ENCODE data around the gene ECT2. TPM values are rescaled to one million over a fixed set of nuclear protein-coding genes. Genes with fewer than 3 reads are reported as not detected.
"Not testable (repeated sequence)": the region's sequence is repeated elsewhere in the genome, so short reads cannot be mapped to it uniquely, and the experiment has no call there.

ECT2 gene
- total RNA-seq, 2 experiments from 2014 or later, result 48.2 to 52.8 TPM

DNA sequence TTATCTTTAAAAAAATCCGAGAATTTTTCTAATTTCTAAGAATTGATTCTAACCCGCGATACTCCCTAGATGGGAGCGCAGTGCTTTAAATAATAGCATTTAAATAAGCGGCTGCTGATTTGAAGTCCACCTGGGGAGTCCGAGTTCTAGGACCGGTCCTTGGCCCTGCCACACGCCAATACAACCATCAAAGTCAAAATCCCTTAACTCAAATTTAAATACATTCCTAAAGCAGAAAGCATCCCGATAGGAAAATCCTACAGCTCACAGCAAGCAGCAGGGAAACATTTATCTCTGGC, 508 bp upstream of the ECT2 start:
- ChIA-PET POLR2A (interaction anchor here (1.0 to 1.7 kb wide), 2 partner anchors 10 to 1842 kb away, joined by 3 to 4 read pairs; partner anchors contain the start of gene EIF5A2), CTCF (interaction anchor here (0.6 to 1.9 kb wide), 15 partner anchors 10 to 302 kb away, joined by 3 to 7 read pairs (median 4); partner anchors contain the start of genes GHSR and NCEH1)
- Mint-ChIP-seq H3K27ac (peak overlapping the region; percentile 87), H3K36me3 (peaks cover 13% of the 10 kb centered on the region), H3K9me3 (no peaks in the 10 kb centered on the region), H3K4me3 (peak overlapping the region; percentile 87), H3K4me1 (ENCODE audit: low read depth) (peaks cover 22% of the 10 kb centered on the region), H3K27me3 (peaks cover 1% of the 10 kb centered on the region)
- DNase-seq, result no peak
- intact Hi-C loops (cut with micrococcal nuclease), result loop anchor here (1.0 to 10.0 kb wide), 7 partner anchors 27 to 713 kb away; partner anchors contain the start of genes FNDC3B and NCEH1

DNA sequence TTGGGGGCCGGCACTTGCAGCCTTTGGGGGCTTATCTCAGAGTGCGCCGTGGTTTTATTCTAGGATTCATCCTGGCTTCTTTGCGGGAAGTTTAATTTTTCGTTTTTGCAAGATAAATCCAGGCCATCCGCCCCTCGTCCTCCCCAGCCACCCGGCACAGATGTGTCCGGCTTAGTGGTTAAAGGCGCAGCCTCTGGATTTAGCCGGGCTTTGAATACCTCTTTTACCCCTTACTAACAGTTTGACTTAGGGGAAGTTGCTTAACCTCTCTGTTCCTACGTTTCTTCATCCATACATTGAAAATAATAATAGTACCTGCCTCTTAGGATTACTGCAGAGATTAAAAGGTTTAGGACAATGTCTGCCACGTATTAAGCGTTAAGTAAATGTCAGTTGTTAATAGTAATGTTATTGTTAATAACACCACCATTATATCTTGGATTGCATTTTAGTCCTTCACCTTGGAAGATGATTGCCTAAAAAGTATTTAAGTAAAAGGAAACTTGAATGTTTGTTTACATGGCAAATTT, 714 bp downstream of the ECT2 start:
- peaks cover 22% of the 10 kb centered on the region for H3K4me1 Mint-ChIP-seq (ENCODE audit: low read depth)
- ChIA-PET POLR2A (interaction anchor here (1.0 to 1.7 kb wide), 2 partner anchors 11 to 1843 kb away, joined by 3 to 4 read pairs; partner anchors contain the start of gene EIF5A2), CTCF (interaction anchor here (0.8 to 1.9 kb wide), 10 partner anchors 11 to 303 kb away, joined by 3 to 7 read pairs (median 4); partner anchors contain the start of genes GHSR and NCEH1)

GRCh38 chr3:172752651-172753050, 2.1 kb downstream of the ECT2 start:
- POLR2A ChIA-PET, result no interaction called here
- H3K4me3 Mint-ChIP-seq, result peak overlapping the region; percentile 20
- H3K27ac Mint-ChIP-seq, result no peak overlapping the region
- no peaks in the 10 kb centered on the region for H3K9me3 Mint-ChIP-seq
- peaks cover 1% of the 10 kb centered on the region for H3K27me3 Mint-ChIP-seq
- peaks cover 26% of the 10 kb centered on the region for H3K36me3 Mint-ChIP-seq
- CTCF ChIA-PET, result interaction anchor here (0.6 to 1.7 kb wide), 4 partner anchors 35 to 1615 kb away, joined by 3 to 7 read pairs (median 4); no protein-coding TSS in a partner anchor
- peaks cover 22% of the 10 kb centered on the region for H3K4me1 Mint-ChIP-seq (ENCODE audit: low read depth)
- DNase-seq, result no peak
- intact Hi-C loops (cut with micrococcal nuclease), result loop anchor here (5.0 to 10.0 kb wide), 3 partner anchors 158 to 715 kb away; partner anchors contain the start of gene FNDC3B

More for the DNA sequence above, 714 bp downstream of the ECT2 start:
- Mint-ChIP-seq H3K4me3 (peak overlapping the region; percentile 87), H3K27ac (peak overlapping the region; percentile 87), H3K9me3 (no peaks in the 10 kb centered on the region), H3K36me3 (peaks cover 20% of the 10 kb centered on the region), H3K27me3 (peaks cover 1% of the 10 kb centered on the region)
- intact Hi-C loops (cut with micrococcal nuclease), result loop anchor here (2.0 to 10.0 kb wide), 5 partner anchors 26 to 714 kb away; partner anchors contain the start of gene FNDC3B
- no peak for DNase-seq

DNA sequence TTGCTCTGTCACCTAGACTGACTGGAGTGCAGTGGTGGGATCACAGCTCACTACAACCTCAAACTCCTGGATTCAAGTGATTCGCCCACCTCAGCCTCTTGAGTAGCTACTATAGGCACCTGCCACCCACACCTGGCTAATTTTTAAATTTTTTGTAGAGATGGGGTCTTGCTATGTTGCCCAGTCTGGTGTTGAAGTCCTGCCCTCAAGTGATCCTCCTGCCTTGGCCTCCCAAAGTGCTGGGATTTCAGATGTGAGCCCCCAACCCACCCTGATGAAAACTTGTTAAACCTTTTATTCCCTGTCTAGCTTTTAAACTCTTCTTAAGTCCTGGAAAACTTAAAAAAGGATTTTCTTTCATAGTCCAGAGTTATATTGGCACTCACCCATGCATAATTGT, 2.6 kb downstream of the ECT2 start:
- no peak for DNase-seq
- Mint-ChIP-seq H3K4me3 (no peak overlapping the region), H3K36me3 (peaks cover 30% of the 10 kb centered on the region), H3K4me1 (ENCODE audit: low read depth) (peaks cover 22% of the 10 kb centered on the region), H3K27me3 (peaks cover 1% of the 10 kb centered on the region), H3K9me3 (no peaks in the 10 kb centered on the region), H3K27ac (no peak overlapping the region)
- intact Hi-C loops (cut with micrococcal nuclease), result loop anchor here (5.0 to 10.0 kb wide), 3 partner anchors 158 to 716 kb away; partner anchors contain the start of gene FNDC3B
- POLR2A ChIA-PET, result no interaction called here
- CTCF ChIA-PET, result interaction anchor here (0.5 to 1.7 kb wide), 4 partner anchors 19 to 277 kb away, joined by 3 to 7 read pairs (median 6); no protein-coding TSS in a partner anchor

DNA sequence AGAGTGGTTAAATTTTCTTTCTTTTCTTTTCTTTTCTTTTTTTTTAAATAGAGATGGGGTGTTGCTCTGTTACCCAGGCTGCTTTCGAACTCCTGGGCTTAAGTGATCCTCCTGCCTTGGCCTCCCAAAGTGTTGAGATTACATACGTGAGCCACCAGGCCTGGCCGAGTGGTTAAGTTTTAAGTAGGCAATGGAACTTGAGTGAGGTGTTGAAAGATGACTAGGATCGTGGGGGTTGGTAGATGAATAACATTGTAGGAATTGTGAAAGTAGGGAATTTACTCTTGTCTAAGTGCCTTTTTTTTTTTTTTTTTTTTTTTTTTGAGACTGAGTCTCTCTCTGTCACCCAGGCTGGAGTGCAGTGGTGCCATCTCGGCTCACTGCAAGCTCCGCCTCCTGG, 9.9 kb downstream of the ECT2 start:
- H3K4me3 Mint-ChIP-seq; POLR2A ChIA-PET; H3K27me3 Mint-ChIP-seq; H3K27ac Mint-ChIP-seq; DNase-seq; H3K9me3 Mint-ChIP-seq; intact Hi-C loops (cut with micrococcal nuclease); H3K4me1 Mint-ChIP-seq (ENCODE audit: low read depth); CTCF ChIA-PET: not testable (repeated sequence)
- peaks cover 53% of the 10 kb centered on the region for H3K36me3 Mint-ChIP-seq

DNA sequence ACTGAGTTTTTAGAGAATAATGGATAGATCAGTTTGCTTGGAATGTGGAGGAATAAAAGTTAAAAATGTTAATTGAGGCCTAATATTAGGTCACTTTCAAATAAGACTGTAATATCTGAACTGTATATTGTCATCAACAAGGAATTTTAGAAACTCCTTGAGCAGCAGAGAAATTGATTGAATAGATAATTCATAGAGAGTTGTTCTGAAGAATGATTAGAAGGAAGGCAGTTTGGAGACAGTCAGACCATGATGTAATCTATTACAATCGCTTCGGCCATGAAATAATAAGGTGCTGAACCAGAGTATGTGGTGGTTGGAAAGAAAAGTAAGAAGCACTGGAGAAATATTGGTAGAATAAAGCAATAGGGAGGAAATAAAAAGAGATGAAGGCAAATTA, 15.7 kb downstream of the ECT2 start:
- Mint-ChIP-seq H3K4me3 (no peak overlapping the region), H3K9me3 (no peaks in the 10 kb centered on the region), H3K36me3 (peaks cover 66% of the 10 kb centered on the region), H3K4me1 (ENCODE audit: low read depth) (peaks cover 1% of the 10 kb centered on the region), H3K27ac (no peak overlapping the region), H3K27me3 (no peaks in the 10 kb centered on the region)
- DNase-seq, result no peak
- CTCF ChIA-PET, result no interaction called here
- intact Hi-C loops (cut with micrococcal nuclease), result no loop called here
- POLR2A ChIA-PET, result no interaction called here

DNA sequence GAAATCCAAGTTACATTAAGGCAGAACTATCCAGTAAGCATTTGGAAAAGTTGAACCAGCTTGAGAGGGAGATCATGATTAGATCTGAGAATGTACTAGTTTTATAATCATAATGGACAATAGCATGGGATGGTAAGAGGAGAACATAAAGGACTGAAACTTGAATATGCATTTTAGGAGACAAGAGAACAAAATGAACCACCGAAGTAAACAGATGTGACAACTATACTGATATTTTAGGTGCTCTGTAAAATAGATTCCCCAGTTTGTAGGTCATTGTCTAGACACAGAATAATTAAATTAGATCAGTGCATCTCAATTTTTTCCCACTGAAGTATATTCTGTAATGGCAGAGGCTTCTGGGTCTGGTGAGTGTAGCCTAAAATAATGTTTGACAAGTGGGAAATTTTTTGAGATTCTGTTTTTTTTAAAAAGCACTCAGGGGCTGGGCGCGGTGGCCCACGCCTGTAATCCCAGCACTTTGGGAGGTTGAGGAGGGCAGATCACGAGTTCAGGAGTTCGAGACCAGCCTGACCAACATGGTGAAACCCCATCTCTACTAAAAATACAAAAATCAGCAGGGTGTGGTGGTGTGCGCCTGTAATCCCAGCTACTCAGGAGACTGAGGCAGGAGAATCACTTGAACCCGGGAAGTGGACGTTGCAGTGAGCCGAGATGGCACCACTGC, 16.3 kb downstream of the ECT2 start:
- ChIA-PET POLR2A (no interaction called here), CTCF (no interaction called here)
- H3K9me3 Mint-ChIP-seq, result no peaks in the 10 kb centered on the region
- intact Hi-C loops (cut with micrococcal nuclease), result no loop called here
- no peak overlapping the region for H3K27ac Mint-ChIP-seq
- DNase-seq, result no peak
- H3K4me1 Mint-ChIP-seq (ENCODE audit: low read depth), result peaks cover 6% of the 10 kb centered on the region
- H3K27me3 Mint-ChIP-seq, result no peaks in the 10 kb centered on the region
- H3K36me3 Mint-ChIP-seq, result peaks cover 68% of the 10 kb centered on the region
- no peak overlapping the region for H3K4me3 Mint-ChIP-seq

DNA sequence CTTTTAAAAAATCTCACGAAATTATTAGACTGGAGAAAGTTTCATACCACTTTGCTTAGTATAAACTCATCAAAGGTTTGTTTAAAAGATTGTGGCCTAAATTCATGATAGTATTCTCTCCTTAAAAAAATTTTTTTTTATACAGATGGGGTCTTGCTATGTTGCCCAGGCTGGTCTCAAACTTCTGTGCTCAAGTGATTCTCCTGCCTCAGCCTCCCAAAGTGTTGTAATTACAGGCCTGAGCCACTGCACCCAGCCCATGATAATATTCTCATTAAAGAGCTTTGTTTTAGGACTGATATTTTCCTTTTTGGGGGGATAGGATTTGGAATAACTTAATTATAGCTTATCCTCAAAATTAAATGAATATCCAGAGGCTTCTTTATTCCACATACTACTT, 19.9 kb downstream of the ECT2 start:
- Mint-ChIP-seq H3K27ac (no peak overlapping the region), H3K4me3 (no peak overlapping the region), H3K9me3 (no peaks in the 10 kb centered on the region), H3K36me3 (peaks cover 50% of the 10 kb centered on the region), H3K27me3 (no peaks in the 10 kb centered on the region), H3K4me1 (ENCODE audit: low read depth) (peaks cover 6% of the 10 kb centered on the region)
- ChIA-PET CTCF (no interaction called here), POLR2A (no interaction called here)
- DNase-seq, result no peak
- intact Hi-C loops (cut with micrococcal nuclease), result no loop called here

GRCh38 chr3:172771672-172772071, 21.1 kb downstream of the ECT2 start:
- POLR2A ChIA-PET, result no interaction called here
- peaks cover 6% of the 10 kb centered on the region for H3K4me1 Mint-ChIP-seq (ENCODE audit: low read depth)
- H3K4me3 Mint-ChIP-seq, result no peak overlapping the region
- H3K36me3 Mint-ChIP-seq, result peaks cover 47% of the 10 kb centered on the region
- H3K27me3 Mint-ChIP-seq, result no peaks in the 10 kb centered on the region
- CTCF ChIA-PET, result interaction anchor here (0.7 kb wide), 1 partner anchor 18 kb away, joined by 6 read pairs; no protein-coding TSS in a partner anchor
- intact Hi-C loops (cut with micrococcal nuclease), result no loop called here
- DNase-seq, result no peak
- H3K9me3 Mint-ChIP-seq, result no peaks in the 10 kb centered on the region
- no peak overlapping the region for H3K27ac Mint-ChIP-seq

- CTCF ChIA-PET, result no interaction called here
- no peaks in the 10 kb centered on the region for H3K9me3 Mint-ChIP-seq
- DNase-seq, result no peak
- POLR2A ChIA-PET, result interaction anchor here (0.7 kb wide), 1 partner anchor 24 kb away, joined by 3 read pairs; no protein-coding TSS in a partner anchor
- peaks cover 11% of the 10 kb centered on the region for H3K4me1 Mint-ChIP-seq (ENCODE audit: low read depth)
- no peaks in the 10 kb centered on the region for H3K27me3 Mint-ChIP-seq
- H3K36me3 Mint-ChIP-seq, result peaks cover 38% of the 10 kb centered on the region
- H3K4me3 Mint-ChIP-seq, result no peak overlapping the region
- no peak overlapping the region for H3K27ac Mint-ChIP-seq
- intact Hi-C loops (cut with micrococcal nuclease), result loop anchor here (2.0 kb wide), 1 partner anchor 25 kb away; the partner anchor contains the start of gene ECT2
Measured at GRCh38 chr3:172776049-172776717, 25.7 kb downstream of the ECT2 start.

GRCh38 chr3:172777901-172778300, 27.4 kb downstream of the ECT2 start:
- H3K4me1 Mint-ChIP-seq (ENCODE audit: low read depth), result peaks cover 5% of the 10 kb centered on the region
- ChIA-PET CTCF (no interaction called here), POLR2A (no interaction called here)
- H3K9me3 Mint-ChIP-seq, result no peaks in the 10 kb centered on the region
- peaks cover 36% of the 10 kb centered on the region for H3K36me3 Mint-ChIP-seq
- intact Hi-C loops (cut with micrococcal nuclease), result loop anchor here (2.0 kb wide), 1 partner anchor 27 kb away; the partner anchor contains the start of gene ECT2
- H3K27ac Mint-ChIP-seq, result no peak overlapping the region
- no peak overlapping the region for H3K4me3 Mint-ChIP-seq
- H3K27me3 Mint-ChIP-seq, result no peaks in the 10 kb centered on the region
- no peak for DNase-seq

GRCh38 chr3:172782235-172782634, 31.7 kb downstream of the ECT2 start:
- CTCF ChIA-PET, result no interaction called here
- intact Hi-C loops (cut with micrococcal nuclease), result no loop called here
- H3K27ac Mint-ChIP-seq, result no peak overlapping the region

More at GRCh38 chr3:172782235-172782634, 31.7 kb downstream of the ECT2 start:
- H3K4me1 Mint-ChIP-seq (ENCODE audit: low read depth), result peaks cover 5% of the 10 kb centered on the region
- POLR2A ChIA-PET, result no interaction called here
- no peak for DNase-seq
- H3K27me3 Mint-ChIP-seq, result no peaks in the 10 kb centered on the region
- peaks cover 21% of the 10 kb centered on the region for H3K36me3 Mint-ChIP-seq
- H3K9me3 Mint-ChIP-seq, result no peaks in the 10 kb centered on the region
- no peak overlapping the region for H3K4me3 Mint-ChIP-seq
